GM12875 (cell line): ENCODE data around the gene CAMK1D.

Experiments used
- H3K4me3 ChIP-seq: one replicate; pipeline ENCODE4 v1.5.1; 2011; ENCODE audit warnings: low read depth, low read length, control low read depth
- TF ChIP-seq, protein P1 (sequence below): IDR thresholded peaks from 2 replicates; pipeline ENCODE4 v1.5.1; 2011; ENCODE audit warnings: low read depth, mild to moderate bottlenecking, control low read depth, inconsistent platforms, low read length, moderate library complexity, borderline replicate concordance; ENCODE audit not compliant: insufficient read depth

Gene CAMK1D

DNA sequence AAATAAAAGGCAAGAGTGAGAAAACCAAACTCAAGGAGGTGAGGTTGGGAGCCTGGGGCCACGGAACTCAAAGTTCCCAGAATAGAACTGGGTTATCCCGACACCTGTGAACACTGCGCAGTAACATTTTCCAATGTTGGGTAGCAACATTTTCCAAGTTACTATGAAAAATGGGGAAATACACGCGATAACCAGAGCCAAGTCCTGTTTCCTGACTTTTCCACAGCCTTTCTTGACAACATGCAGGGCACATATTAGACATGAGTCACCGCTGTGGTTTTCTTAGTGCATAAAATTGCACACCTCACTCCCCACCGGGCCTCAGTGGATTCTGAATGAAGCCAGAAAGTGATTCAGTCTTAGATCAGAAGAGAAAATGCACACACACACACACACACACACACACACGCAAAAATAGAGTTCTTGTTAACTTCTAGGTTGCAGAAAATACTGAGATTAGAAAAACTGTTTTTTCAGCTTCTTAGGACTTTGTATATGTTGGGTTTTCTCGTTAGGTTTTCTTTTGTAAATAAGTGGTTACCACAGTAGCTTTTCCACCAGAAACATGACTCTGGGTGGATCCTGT lies 70.0 kb downstream of the CAMK1D start:
- H3K4me3 ChIP-seq, result no peak overlapping the region
- TF ChIP-seq, protein P1, sequence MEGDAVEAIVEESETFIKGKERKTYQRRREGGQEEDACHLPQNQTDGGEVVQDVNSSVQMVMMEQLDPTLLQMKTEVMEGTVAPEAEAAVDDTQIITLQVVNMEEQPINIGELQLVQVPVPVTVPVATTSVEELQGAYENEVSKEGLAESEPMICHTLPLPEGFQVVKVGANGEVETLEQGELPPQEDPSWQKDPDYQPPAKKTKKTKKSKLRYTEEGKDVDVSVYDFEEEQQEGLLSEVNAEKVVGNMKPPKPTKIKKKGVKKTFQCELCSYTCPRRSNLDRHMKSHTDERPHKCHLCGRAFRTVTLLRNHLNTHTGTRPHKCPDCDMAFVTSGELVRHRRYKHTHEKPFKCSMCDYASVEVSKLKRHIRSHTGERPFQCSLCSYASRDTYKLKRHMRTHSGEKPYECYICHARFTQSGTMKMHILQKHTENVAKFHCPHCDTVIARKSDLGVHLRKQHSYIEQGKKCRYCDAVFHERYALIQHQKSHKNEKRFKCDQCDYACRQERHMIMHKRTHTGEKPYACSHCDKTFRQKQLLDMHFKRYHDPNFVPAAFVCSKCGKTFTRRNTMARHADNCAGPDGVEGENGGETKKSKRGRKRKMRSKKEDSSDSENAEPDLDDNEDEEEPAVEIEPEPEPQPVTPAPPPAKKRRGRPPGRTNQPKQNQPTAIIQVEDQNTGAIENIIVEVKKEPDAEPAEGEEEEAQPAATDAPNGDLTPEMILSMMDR, result no peak

DNA sequence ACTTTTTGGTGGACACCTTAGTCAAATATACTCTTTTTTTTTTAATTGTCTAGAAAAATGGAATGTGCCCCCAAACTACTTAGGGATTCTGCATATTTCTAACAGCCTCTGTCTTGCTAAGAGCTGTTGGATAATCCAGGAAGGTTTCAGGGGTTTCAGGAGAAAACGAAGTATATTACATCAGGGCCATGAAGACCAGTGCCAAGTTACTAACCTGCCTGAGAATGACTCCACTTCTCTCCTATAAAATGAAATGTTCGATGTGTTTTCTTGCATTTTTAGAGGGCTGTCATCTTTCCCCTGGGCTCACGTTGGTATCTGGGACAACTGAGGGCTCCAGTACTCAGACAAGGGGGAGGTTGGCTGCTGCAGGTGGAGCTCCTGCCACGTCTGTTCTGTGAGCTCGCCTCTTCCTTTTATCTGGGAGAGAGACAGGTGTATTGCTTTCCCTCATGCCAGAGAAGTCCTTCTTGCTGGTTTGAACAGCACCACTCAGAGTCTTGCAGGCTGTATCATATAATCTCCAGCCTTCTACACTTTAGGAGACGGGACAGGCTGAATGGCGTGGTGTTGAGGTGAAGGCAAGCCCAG lies 71.3 kb downstream of the CAMK1D start:
- TF ChIP-seq, protein P1, result no peak
- H3K4me3 ChIP-seq, result no peak overlapping the region

DNA sequence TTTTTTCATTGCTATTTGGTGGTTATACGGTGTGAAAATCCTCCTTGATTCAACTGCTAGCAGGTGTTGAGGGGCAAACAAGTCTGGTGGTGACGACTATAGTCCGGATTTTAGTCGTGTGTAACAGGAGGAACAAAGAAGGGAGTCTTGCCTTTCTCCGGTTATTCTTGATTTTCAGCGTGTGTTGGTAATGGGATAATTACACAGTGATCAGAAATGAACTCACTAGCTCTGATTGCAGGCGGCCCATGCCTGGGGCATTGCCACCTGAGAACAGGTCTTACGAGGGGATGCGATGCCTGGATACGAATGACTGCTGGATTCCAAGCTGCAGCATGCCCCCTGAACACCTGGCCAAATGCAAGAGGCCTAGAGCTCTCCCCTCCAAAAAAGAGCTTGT lies 72.8 kb downstream of the CAMK1D start:
- TF ChIP-seq, protein P1, result no peak
- H3K4me3 ChIP-seq, result no peak overlapping the region

DNA sequence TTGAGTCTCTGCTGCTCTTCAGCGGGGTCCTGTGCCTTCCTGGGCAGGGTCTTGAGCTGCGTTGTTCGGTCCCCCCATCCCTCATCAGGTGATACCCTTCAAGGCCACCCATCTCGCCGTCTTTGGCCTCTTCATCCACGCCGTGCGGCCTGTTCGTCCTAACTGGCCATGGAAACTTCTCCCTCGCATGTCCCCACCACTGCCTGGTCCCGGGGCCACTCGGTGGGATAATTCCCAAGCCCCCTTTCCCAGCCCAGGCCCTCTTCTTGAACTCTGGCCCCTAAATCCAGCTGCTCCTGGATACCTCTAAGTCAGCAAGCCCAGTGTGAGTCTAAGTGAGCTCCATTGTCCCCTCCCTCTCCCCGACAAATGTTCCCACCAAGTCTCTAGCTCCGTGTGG lies 74.5 kb downstream of the CAMK1D start:
- TF ChIP-seq, protein P1, result no peak
- no peak overlapping the region for H3K4me3 ChIP-seq

DNA sequence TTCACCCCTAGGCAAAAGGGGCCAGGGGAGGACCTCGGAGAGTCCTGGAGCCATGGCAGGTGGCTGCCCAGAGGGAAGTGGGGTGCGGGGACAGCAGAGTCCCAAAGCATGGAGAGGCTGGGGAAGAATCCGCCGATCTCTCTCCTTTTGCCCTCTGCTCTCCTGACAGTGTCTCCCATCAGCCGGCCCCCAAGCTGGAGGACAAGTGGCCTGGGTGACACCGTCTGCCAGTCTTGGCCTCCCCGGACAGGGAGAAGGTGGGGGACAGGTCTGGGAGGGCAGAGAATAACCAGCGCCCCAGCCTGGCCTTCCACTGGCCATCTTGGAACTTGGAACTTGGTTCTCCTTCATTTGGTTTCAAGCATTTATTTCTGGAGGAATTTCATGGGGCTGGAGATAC lies 77.9 kb downstream of the CAMK1D start:
- H3K4me3 ChIP-seq, result no peak overlapping the region
- TF ChIP-seq, protein P1, result no peak

DNA sequence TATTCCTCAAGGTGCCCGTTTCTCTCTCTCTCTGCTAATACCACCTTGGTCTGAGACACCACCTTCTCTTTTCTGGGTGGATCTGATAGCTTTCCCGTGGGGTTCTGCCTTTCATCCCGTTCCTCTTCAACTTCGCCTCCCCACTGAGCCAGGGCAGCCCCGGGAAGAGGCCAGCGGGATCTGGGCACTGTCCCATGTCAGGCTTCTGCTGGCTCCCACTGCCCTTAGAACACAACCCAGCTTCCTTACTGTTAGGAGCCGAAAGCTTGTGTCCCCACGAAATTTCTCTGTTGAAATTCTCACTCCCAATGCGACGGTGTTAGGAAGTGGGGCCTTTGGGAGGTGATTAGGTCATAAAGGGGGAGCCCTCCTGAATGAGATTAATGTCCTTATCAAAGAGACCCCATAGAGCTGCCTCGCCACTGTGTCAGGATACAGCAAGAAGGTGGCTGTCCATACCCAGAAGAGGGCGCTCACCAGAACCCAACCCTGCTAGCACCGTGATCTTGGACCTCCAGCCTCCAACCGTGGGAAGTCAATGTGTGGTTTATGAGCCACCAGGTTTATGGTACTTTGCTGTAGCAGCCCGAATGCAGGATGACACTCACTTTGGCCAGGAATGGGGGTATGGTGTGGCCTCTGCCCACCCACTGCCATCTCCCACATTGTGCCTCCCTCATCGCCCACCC lies 79.2 kb downstream of the CAMK1D start:
- TF ChIP-seq, protein P1, result no peak
- no peak overlapping the region for H3K4me3 ChIP-seq
